Activated CD8-positive, alpha-beta T cell treated with anti-CD3 and anti-CD28 coated beads, Interleukin-2, amount 10 ng/mL, durations not matched to agents 7 days and 5 days (primary cell): ENCODE measurements around the gene PLEKHA8. TPM values are rescaled to one million over a fixed set of nuclear protein-coding genes. Genes with fewer than 3 reads are reported as not detected.

Source experiments
- ATAC-seq: fragments of 150-1000 bp; cut with Tn5 transposase; one replicate; pipeline ENCODE4 v1.10.0; 2021; ENCODE audit warnings: moderate library complexity
- CTCF ChIA-PET: fragments of 350-600 bp; sonication (Branson Sonifier 250); formaldehyde crosslinking; loops from one replicate; lab custom pipeline; 2021; ENCODE audit warnings: antibody characterized with exemption; lab: Charles Lee
- POLR2A ChIA-PET: fragments of 350-600 bp; sonication (Branson Sonifier 250); formaldehyde crosslinking; loops from one replicate; lab custom pipeline; 2021; ENCODE audit warnings: antibody characterized with exemption; lab: Charles Lee
- DNase-seq: peaks from one replicate; pipeline ENCODE4 v3.0.0-alpha.2; 2020
- H3K27ac Mint-ChIP-seq: one replicate; pipeline ENCODE4 v1.8.0; 2021; ENCODE audit warnings: mild to moderate bottlenecking, mixed read lengths
- H3K27me3 Mint-ChIP-seq: one replicate; pipeline ENCODE4 v1.8.0; 2021; ENCODE audit warnings: low read depth, mixed read lengths
- H3K36me3 Mint-ChIP-seq: one replicate; pipeline ENCODE4 v1.8.0; 2021; ENCODE audit warnings: low read depth, mixed read lengths
- H3K4me1 Mint-ChIP-seq: one replicate; pipeline ENCODE4 v1.8.0; 2021; ENCODE audit warnings: low read depth, mixed read lengths
- H3K4me3 Mint-ChIP-seq: one replicate; pipeline ENCODE4 v1.8.0; 2021; ENCODE audit warnings: mild to moderate bottlenecking, mixed read lengths
- H3K9me3 Mint-ChIP-seq: one replicate; pipeline ENCODE4 v1.8.0; 2022; ENCODE audit warnings: mixed read lengths; ENCODE audit not compliant: insufficient read depth
- total RNA-seq, 2 experiments: library from RNA; stranded (reverse); gene quantifications; one replicate each; pipeline ENCODE4 v1.2.3, GENCODE V29; 2021

The PLEKHA8 gene
- total RNA-seq, 2 experiments from 2014 or later, result 8.9 to 11.5 TPM

- H3K36me3 Mint-ChIP-seq, result no peaks in the 10 kb centered on the region
- ATAC-seq (peak; percentile 89), DNase-seq (peak; percentile 95)
- POLR2A ChIA-PET, result no interaction called here
- H3K4me1 Mint-ChIP-seq, result peaks cover 29% of the 10 kb centered on the region
- peak within 1 kb of the TSS; percentile 86 for H3K4me3 Mint-ChIP-seq
- no peaks in the 10 kb centered on the region for H3K9me3 Mint-ChIP-seq
- peak within 1 kb of the TSS; percentile 86 for H3K27ac Mint-ChIP-seq
- CTCF ChIA-PET, result interaction anchor here (0.9 kb wide), 1 partner anchor 36 kb away, joined by 4 read pairs; no protein-coding TSS in a partner anchor
- H3K27me3 Mint-ChIP-seq, result no peaks in the 10 kb centered on the region
Observed at GRCh38 chr7:30026229-30027064, 1.8 kb upstream of the PLEKHA8 start, which contains the start of gene FKBP14. Gene FKBP14 (minus strand): TSS chr7:30026702. CDS start chr7:30026508, 194 bp downstream.

GRCh38 chr7:30027065-30027456, 1.2 kb upstream of the PLEKHA8 start:
- Mint-ChIP-seq H3K36me3 (no peaks in the 10 kb centered on the region), H3K4me1 (peaks cover 29% of the 10 kb centered on the region), H3K27me3 (no peaks in the 10 kb centered on the region), H3K4me3 (peak overlapping the region; percentile 86), H3K9me3 (no peaks in the 10 kb centered on the region), H3K27ac (peak overlapping the region; percentile 86)
- ATAC-seq (peak; percentile 3), DNase-seq (no peak)
- ChIA-PET POLR2A (interaction anchor here (0.6 to 0.8 kb wide), 2 partner anchors 122 to 832 kb away, joined by 3 to 4 read pairs; no protein-coding TSS in a partner anchor), CTCF (interaction anchor here (0.5 to 5.5 kb wide), 3 partner anchors 35 to 56 kb away, joined by 3 to 42 read pairs (median 4); no protein-coding TSS in a partner anchor)

GRCh38 chr7:30027740-30028215, 434 bp upstream of the PLEKHA8 start:
- DNase-seq, result peak; percentile 27
- Mint-ChIP-seq H3K9me3 (no peaks in the 10 kb centered on the region), H3K27me3 (no peaks in the 10 kb centered on the region), H3K27ac (peak overlapping the region; percentile 86), H3K4me3 (peak overlapping the region; percentile 86), H3K4me1 (peaks cover 33% of the 10 kb centered on the region), H3K36me3 (no peaks in the 10 kb centered on the region)
- ChIA-PET CTCF (interaction anchor here (0.5 to 5.5 kb wide), 3 partner anchors 34 to 72 kb away, joined by 3 to 42 read pairs (median 3); no protein-coding TSS in a partner anchor), POLR2A (interaction anchor here (0.6 to 0.8 kb wide), 2 partner anchors 121 to 833 kb away, joined by 3 to 4 read pairs; no protein-coding TSS in a partner anchor)
- no peak for ATAC-seq

GRCh38 chr7:30028749-30029635, 780 bp downstream of the PLEKHA8 start:
- peak; percentile 10 for ATAC-seq
- H3K36me3 Mint-ChIP-seq, result no peaks in the 10 kb centered on the region
- peaks cover 28% of the 10 kb centered on the region for H3K4me1 Mint-ChIP-seq
- peak overlapping the region; percentile 44 for H3K27ac Mint-ChIP-seq
- POLR2A ChIA-PET, result interaction anchor here (0.8 to 1.2 kb wide), 2 partner anchors 33 to 475 kb away, joined by 3 to 4 read pairs; partner anchors contain the start of gene GGCT
- H3K4me3 Mint-ChIP-seq, result no peak overlapping the region
- CTCF ChIA-PET, result interaction anchor here (0.7 to 5.5 kb wide), 7 partner anchors 10 to 115 kb away, joined by 3 to 42 read pairs (median 3); no protein-coding TSS in a partner anchor
- no peaks in the 10 kb centered on the region for H3K9me3 Mint-ChIP-seq
- DNase-seq, result peak; percentile 40
- H3K27me3 Mint-ChIP-seq, result no peaks in the 10 kb centered on the region

- POLR2A ChIA-PET, result no interaction called here
- no peaks in the 10 kb centered on the region for H3K9me3 Mint-ChIP-seq
- H3K27ac Mint-ChIP-seq, result no peak overlapping the region
- peaks cover 25% of the 10 kb centered on the region for H3K4me1 Mint-ChIP-seq
- ATAC-seq, result no peak
- no peak for DNase-seq
- no peaks in the 10 kb centered on the region for H3K36me3 Mint-ChIP-seq
- no peaks in the 10 kb centered on the region for H3K27me3 Mint-ChIP-seq
- no peak overlapping the region for H3K4me3 Mint-ChIP-seq
- CTCF ChIA-PET, result interaction anchor here (0.7 to 5.5 kb wide), 7 partner anchors 9 to 114 kb away, joined by 3 to 42 read pairs (median 3); no protein-coding TSS in a partner anchor
Observed at GRCh38 chr7:30029696-30030095, 1.5 kb downstream of the PLEKHA8 start.

GRCh38 chr7:30032310-30033125, 4.3 kb downstream of the PLEKHA8 start:
- Mint-ChIP-seq H3K4me1 (peaks cover 9% of the 10 kb centered on the region), H3K9me3 (no peaks in the 10 kb centered on the region), H3K4me3 (no peak overlapping the region), H3K36me3 (no peaks in the 10 kb centered on the region), H3K27ac (no peak overlapping the region), H3K27me3 (no peaks in the 10 kb centered on the region)
- POLR2A ChIA-PET, result no interaction called here
- ATAC-seq, result no peak
- CTCF ChIA-PET, result interaction anchor here (5.5 kb wide), 1 partner anchor 29 kb away, joined by 42 read pairs; no protein-coding TSS in a partner anchor
- no peak for DNase-seq

- DNase-seq, result no peak
- Mint-ChIP-seq H3K4me1 (peaks cover 4% of the 10 kb centered on the region), H3K4me3 (no peak overlapping the region), H3K27me3 (no peaks in the 10 kb centered on the region), H3K36me3 (no peaks in the 10 kb centered on the region), H3K9me3 (no peaks in the 10 kb centered on the region), H3K27ac (no peak overlapping the region)
- no peak for ATAC-seq
- CTCF ChIA-PET, result interaction anchor here (0.8 kb wide), 1 partner anchor 28 kb away, joined by 3 read pairs; no protein-coding TSS in a partner anchor
- POLR2A ChIA-PET, result no interaction called here
Observed at GRCh38 chr7:30034501-30034900, 6.3 kb downstream of the PLEKHA8 start.

GRCh38 chr7:30036220-30036619, 8.0 kb downstream of the PLEKHA8 start:
- DNase-seq, result no peak
- ATAC-seq, result no peak
- no peak overlapping the region for H3K4me3 Mint-ChIP-seq
- POLR2A ChIA-PET, result no interaction called here
- no peaks in the 10 kb centered on the region for H3K27me3 Mint-ChIP-seq
- no peaks in the 10 kb centered on the region for H3K9me3 Mint-ChIP-seq
- peaks cover 8% of the 10 kb centered on the region for H3K4me1 Mint-ChIP-seq
- no peak overlapping the region for H3K27ac Mint-ChIP-seq
- CTCF ChIA-PET, result interaction anchor here (1.1 kb wide), 1 partner anchor 26 kb away, joined by 3 read pairs; no protein-coding TSS in a partner anchor
- no peaks in the 10 kb centered on the region for H3K36me3 Mint-ChIP-seq

GRCh38 chr7:30038196-30038980, 10.2 kb downstream of the PLEKHA8 start:
- POLR2A ChIA-PET, result no interaction called here
- CTCF ChIA-PET, result interaction anchor here (1.2 to 5.7 kb wide), 2 partner anchors 9 to 24 kb away, joined by 3 to 33 read pairs; no protein-coding TSS in a partner anchor
- no peak overlapping the region for H3K27ac Mint-ChIP-seq

GRCh38 chr7:30040938-30041337, 12.7 kb downstream of the PLEKHA8 start:
- Mint-ChIP-seq H3K4me3 (no peak overlapping the region), H3K9me3 (no peaks in the 10 kb centered on the region), H3K4me1 (peaks cover 16% of the 10 kb centered on the region), H3K36me3 (no peaks in the 10 kb centered on the region), H3K27ac (no peak overlapping the region), H3K27me3 (no peaks in the 10 kb centered on the region)
- no peak for DNase-seq
- ATAC-seq, result no peak
- POLR2A ChIA-PET, result no interaction called here
- CTCF ChIA-PET, result interaction anchor here (0.6 to 5.7 kb wide), 3 partner anchors 11 to 21 kb away, joined by 3 to 33 read pairs (median 3); no protein-coding TSS in a partner anchor

More at GRCh38 chr7:30038196-30038980, 10.2 kb downstream of the PLEKHA8 start:
- DNase-seq (no peak), ATAC-seq (no peak)
- peaks cover 16% of the 10 kb centered on the region for H3K4me1 Mint-ChIP-seq
- no peaks in the 10 kb centered on the region for H3K27me3 Mint-ChIP-seq
- H3K9me3 Mint-ChIP-seq, result no peaks in the 10 kb centered on the region
- no peak overlapping the region for H3K4me3 Mint-ChIP-seq
- no peaks in the 10 kb centered on the region for H3K36me3 Mint-ChIP-seq
